Endothelial cell of umbilical vein (primary cell): ENCODE data around the gene NOP9. TPM values are rescaled to one million over a fixed set of nuclear protein-coding genes. Genes with fewer than 3 reads are reported as not detected.

Experiments used
- BruUV-seq: library from RNA; stranded (reverse); fragments of 400-500 nt; replicated peaks from 2 replicates; lab custom pipeline; 2021; lab: Mats Ljungman, UMichigan
- CTCF ChIA-PET: fragments of 300-600, 350-600 bp; sonication (Branson Sonifier 250); formaldehyde crosslinking; loops from one replicate; lab custom pipeline; 2021; ENCODE audit warnings: antibody characterized with exemption, inconsistent platforms; lab: Charles Lee
- POLR2A ChIA-PET: fragments of 300-600, 350-600 bp; sonication (Branson Sonifier 250); formaldehyde crosslinking; loops from one replicate; lab custom pipeline; 2021; ENCODE audit warnings: antibody characterized with exemption, inconsistent platforms; lab: Charles Lee
- DNase-seq: peaks from one replicate; pipeline ENCODE4 v3.0.0-alpha.2; 2011; ENCODE audit warnings: low read depth, low spot score
- FAIRE-seq: peaks from 2 replicates; lab custom pipeline; 2011; peaks lifted over from hg19 to GRCh38; lab: Jason Lieb, UNC
- H2AFZ ChIP-seq: 2 replicates; pipeline ENCODE4 v1.6.0; 2012; ENCODE audit warnings: low read depth, low read length, control low read depth, inconsistent platforms
- H3K27ac ChIP-seq: 2 replicates; pipeline ENCODE4 v1.5.1; 2011; ENCODE audit warnings: low read depth, mild to moderate bottlenecking, control low read depth, low read length, moderate library complexity; ENCODE audit not compliant: insufficient read depth
- H3K27me3 ChIP-seq, 2 experiments: 2 replicates each; pipeline versions ENCODE4 v1.6.0 to v1.6.1; 2011; ENCODE audit warnings: low read length in 2 of 2, mixed read lengths in 1 of 2; ENCODE audit not compliant: control insufficient read depth in 2 of 2, insufficient read depth in 2 of 2
- H3K36me3 ChIP-seq, 2 experiments: 2 replicates in 1 of 2; 3 replicates in 1 of 2; pipeline ENCODE4 v1.5.1; 2011; ENCODE audit warnings: low read length in 2 of 2, mild to moderate bottlenecking in 1 of 2, moderate library complexity in 1 of 2; ENCODE audit not compliant: control insufficient read depth in 2 of 2, insufficient read depth in 2 of 2; ENCODE audit errors: extremely low read depth in 1 of 2
- H3K4me1 ChIP-seq: 3 replicates; pipeline ENCODE4 v1.5.1; 2011; ENCODE audit warnings: mild to moderate bottlenecking, low read length; ENCODE audit not compliant: control insufficient read depth, insufficient read depth; ENCODE audit errors: extremely low read depth
- H3K4me2 ChIP-seq: 2 replicates; pipeline ENCODE4 v1.6.1; 2011; ENCODE audit warnings: low read length, control low read depth, mixed read lengths; ENCODE audit not compliant: insufficient read depth
- H3K4me3 ChIP-seq, 3 experiments: fragments of 200-600 bp in 1 of 3; sonication (generic), shearing (Covaris generic) in 1 of 3; replicated peaks in 1 of 3; 2 replicates each; pipeline ENCODE4 v1.5.1; 2011 to 2016; ENCODE audit warnings: control low read depth in 3 of 3, low read length in 3 of 3, mild to moderate bottlenecking in 2 of 3, inconsistent platforms in 1 of 3, low read depth in 1 of 3, moderate library complexity in 1 of 3; ENCODE audit not compliant: insufficient read depth in 1 of 3
- H3K79me2 ChIP-seq: 2 replicates; pipeline ENCODE4 v1.6.0; 2012; ENCODE audit warnings: low read length, inconsistent platforms; ENCODE audit not compliant: control insufficient read depth, insufficient read depth
- H3K9ac ChIP-seq: replicated peaks from 2 replicates; pipeline ENCODE3; 2011; ENCODE audit warnings: low read length, control low read depth; ENCODE audit not compliant: insufficient read depth; ENCODE audit errors: extremely low read depth
- H3K9me1 ChIP-seq: replicated peaks from 3 replicates; pipeline ENCODE4 v1.6.0; 2011; ENCODE audit warnings: mild to moderate bottlenecking, low read length; ENCODE audit not compliant: control insufficient read depth, insufficient read depth; ENCODE audit errors: extremely low read depth
- H3K9me3 ChIP-seq: replicated peaks from 2 replicates; pipeline ENCODE4 v1.5.1; 2012; ENCODE audit warnings: low read length, inconsistent platforms; ENCODE audit not compliant: control insufficient read depth, insufficient read depth
- H4K20me1 ChIP-seq: replicated peaks from 2 replicates; pipeline ENCODE3; 2011; ENCODE audit warnings: mild to moderate bottlenecking, low read length; ENCODE audit not compliant: control insufficient read depth, insufficient read depth; ENCODE audit errors: extremely low read depth
- EZH2 ChIP-seq: IDR thresholded peaks from 2 replicates; pipeline ENCODE4 v1.6.1; 2012; ENCODE audit warnings: borderline replicate concordance, low read depth, mild to moderate bottlenecking, moderate library complexity, low read length, inconsistent platforms; ENCODE audit not compliant: severe bottlenecking
- FOS ChIP-seq: IDR thresholded peaks from 2 replicates; pipeline ENCODE4 v1.6.1; 2011; ENCODE audit warnings: mild to moderate bottlenecking, low read length, moderate library complexity, borderline replicate concordance; ENCODE audit not compliant: insufficient read depth
- GATA2 ChIP-seq: IDR thresholded peaks from 2 replicates; pipeline ENCODE4 v1.7.0; 2011; ENCODE audit warnings: low read depth, mild to moderate bottlenecking, moderate library complexity, mixed read lengths, low read length; ENCODE audit not compliant: insufficient read length, insufficient read depth
- JUN ChIP-seq: IDR thresholded peaks from 2 replicates; pipeline ENCODE4 v1.6.1; 2011; ENCODE audit warnings: borderline replicate concordance, low read depth; ENCODE audit not compliant: insufficient read length, insufficient read depth
- MAX ChIP-seq: IDR thresholded peaks from 2 replicates; pipeline ENCODE4 v1.6.1; 2011; ENCODE audit not compliant: insufficient read depth, insufficient read length
- MYC ChIP-seq: IDR thresholded peaks from one replicate; pipeline ENCODE4 v1.6.1; 2011; ENCODE audit warnings: mild to moderate bottlenecking, low read depth, low read length
- POLR2A ChIP-seq: IDR thresholded peaks from 2 replicates; pipeline ENCODE4 v1.6.1; 2012; ENCODE audit warnings: low read depth, mild to moderate bottlenecking, control low read depth, low read length
- POLR2AphosphoS5 ChIP-seq: IDR thresholded peaks from 2 replicates; pipeline ENCODE4 v1.6.1; 2012; ENCODE audit warnings: low read depth, mild to moderate bottlenecking, control low read depth, low read length, moderate library complexity; ENCODE audit not compliant: insufficient read depth
- dilution Hi-C: fragments of 300-500 bp; cut with MboI; formaldehyde crosslinking; loops from one replicate; pipeline ENCODE4 v1.15.0; 2019; ENCODE audit warnings: low sequenced_read_pairs; ENCODE audit not compliant: extremely low pct_ligation_motif_present
- intact Hi-C: fragments of 100-400 bp; cut with micrococcal nuclease; formaldehyde crosslinking; loops from one replicate; pipeline ENCODE4 v1.10.0; 2022
- polyA plus RNA-seq, 4 experiments: library from polyadenylated mRNA; depleted of rRNA in 3 of 4; stranded (reverse) in 3 of 4; unstranded in 1 of 4; fragments of >200 nt; gene quantifications; 2 replicates each; pipeline versions ENCODE4 v1.2.1 to v1.2.3, GENCODE V29; 2011 to 2012; ENCODE audit warnings: missing spikeins in 1 of 4
- total RNA-seq: library from RNA; stranded (reverse); gene quantifications from 2 replicates; pipeline ENCODE4 v1.2.3, GENCODE V29; 2021
- TF ChIP-seq, protein P1 (sequence below), 2 donors: IDR thresholded peaks; 1 replicate in 1 of 2; 2 replicates in 1 of 2; pipeline ENCODE4 v1.5.1; 2011; ENCODE audit warnings: low read length in 2 of 2, mild to moderate bottlenecking in 2 of 2, moderate library complexity in 2 of 2, control low read depth in 1 of 2, inconsistent platforms in 1 of 2, low read depth in 1 of 2; ENCODE audit not compliant: insufficient read depth in 1 of 2; ENCODE audit errors: extremely low read depth in 1 of 2

Gene NOP9
- total and polyA plus RNA-seq, 2 donors (not counting 3 experiments of a cell fraction or from before 2014, with no cell fraction given), result 16.2 to 31.0 TPM

- H3K36me3 ChIP-seq, result peaks cover 0 to 3% of the 10 kb centered on the region in 2 experiments
- H3K9me1 ChIP-seq, result no peaks in the 10 kb centered on the region
- no peaks in the 10 kb centered on the region for H3K79me2 ChIP-seq
- CTCF ChIA-PET, result interaction anchor here (1.1 to 5.3 kb wide), 5 partner anchors 19 to 128 kb away, joined by 3 to 38 read pairs (median 10); partner anchors contain the start of gene TINF2
- no peak overlapping the region for H3K4me3 ChIP-seq
- H3K4me1 ChIP-seq, result peaks cover 77% of the 10 kb centered on the region
- no peak for TF ChIP-seq FOS
- TF ChIP-seq MYC, result no peak
- TF ChIP-seq EZH2, result no peak
- TF ChIP-seq, protein P1, sequence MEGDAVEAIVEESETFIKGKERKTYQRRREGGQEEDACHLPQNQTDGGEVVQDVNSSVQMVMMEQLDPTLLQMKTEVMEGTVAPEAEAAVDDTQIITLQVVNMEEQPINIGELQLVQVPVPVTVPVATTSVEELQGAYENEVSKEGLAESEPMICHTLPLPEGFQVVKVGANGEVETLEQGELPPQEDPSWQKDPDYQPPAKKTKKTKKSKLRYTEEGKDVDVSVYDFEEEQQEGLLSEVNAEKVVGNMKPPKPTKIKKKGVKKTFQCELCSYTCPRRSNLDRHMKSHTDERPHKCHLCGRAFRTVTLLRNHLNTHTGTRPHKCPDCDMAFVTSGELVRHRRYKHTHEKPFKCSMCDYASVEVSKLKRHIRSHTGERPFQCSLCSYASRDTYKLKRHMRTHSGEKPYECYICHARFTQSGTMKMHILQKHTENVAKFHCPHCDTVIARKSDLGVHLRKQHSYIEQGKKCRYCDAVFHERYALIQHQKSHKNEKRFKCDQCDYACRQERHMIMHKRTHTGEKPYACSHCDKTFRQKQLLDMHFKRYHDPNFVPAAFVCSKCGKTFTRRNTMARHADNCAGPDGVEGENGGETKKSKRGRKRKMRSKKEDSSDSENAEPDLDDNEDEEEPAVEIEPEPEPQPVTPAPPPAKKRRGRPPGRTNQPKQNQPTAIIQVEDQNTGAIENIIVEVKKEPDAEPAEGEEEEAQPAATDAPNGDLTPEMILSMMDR (IDR thresholded peaks at IDR 0.05; ENCODE audit: extremely low read depth in 1 of 2, insufficient read depth in 1 of 2, low read depth in 1 of 2, low read length in 2 of 2), result no peak
- TF ChIP-seq JUN, result no peak
- no peak for TF ChIP-seq MAX
- no peak for TF ChIP-seq POLR2A
- TF ChIP-seq GATA2, result no peak
- no peak for TF ChIP-seq POLR2AphosphoS5
- H2AFZ ChIP-seq, result no peak overlapping the region
- no peaks in the 10 kb centered on the region for H4K20me1 ChIP-seq
- DNase-seq (no peak), FAIRE-seq (peak; percentile 4)
- TSS peak; percentile 9 for BruUV-seq
- intact Hi-C loops, result loop anchor here (1.0 kb wide), 4 partner anchors 19 to 122 kb away; no protein-coding TSS in a partner anchor
- no peaks in the 10 kb centered on the region for H3K9me3 ChIP-seq
- peak overlapping the region; percentile 91 for H3K27ac ChIP-seq
- H3K4me2 ChIP-seq, result peak overlapping the region; percentile 14
- no peak overlapping the region for H3K9ac ChIP-seq
- H3K27me3 ChIP-seq, result no peaks in the 10 kb centered on the region
- dilution Hi-C loops, result no loop called here
- POLR2A ChIA-PET, result no interaction called here
These were observed 14.3 kb downstream of the NOP9 start for GRCh38 chr14:24313913-24314312.
